Esophagus squamous epithelium (tissue), 5 donors: ENCODE measurements around the gene CLCN4. TPM values are rescaled to one million over a fixed set of nuclear protein-coding genes. Genes with fewer than 3 reads are reported as not detected.
A peak's percentile ranks its signal among the peaks of the same experiment; 100 is the strongest.

Source experiments
- DNase-seq: peaks from one replicate; lab custom pipeline; 2025; lab: John Stamatoyannopoulos, UW
- H3K27ac ChIP-seq, 4 donors: fragments of 200-600 bp; sonication (generic); one replicate each; pipeline ENCODE4 v1.5.1; 2016 to 2019; ENCODE audit warnings: mild to moderate bottlenecking in 1 of 4
- H3K27me3 ChIP-seq, 4 donors: fragments of 200-600 bp; sonication (generic); 1 replicate in 3 of 4; 2 replicates in 1 of 4; pipeline versions ENCODE4 v1.5.1 to v1.6.0; 2017 to 2021; ENCODE audit warnings: antibody characterized with exemption in 1 of 4
- H3K36me3 ChIP-seq, 3 donors: fragments of 200-600 bp; sonication (generic); one replicate each; pipeline ENCODE4 v1.5.1; 2016 to 2019
- H3K4me1 ChIP-seq, 3 donors: fragments of 200-600 bp; sonication (generic); one replicate each; pipeline ENCODE4 v1.5.1; 2017 to 2019
- H3K4me3 ChIP-seq, 4 donors: fragments of 200-600 bp; sonication (generic); 1 replicate in 3 of 4; 2 replicates in 1 of 4; pipeline ENCODE4 v1.5.1; 2016 to 2019; ENCODE audit warnings: mild to moderate bottlenecking in 2 of 4, moderate library complexity in 1 of 4
- H3K9me3 ChIP-seq, 3 donors: fragments of 200-600 bp; sonication (generic); one replicate each; pipeline ENCODE4 v1.5.1; 2016 to 2019
- POLR2A ChIP-seq, 4 donors: fragments of 450-650 bp; IDR thresholded peaks; one replicate each; pipeline ENCODE4 v1.6.1; 2017; ENCODE audit warnings: antibody characterized with exemption in 4 of 4, mild to moderate bottlenecking in 4 of 4, moderate library complexity in 3 of 4
- WGBS, 2 donors: methylation state at CpG; one replicate each; pipeline ENCODE4 v1.1.5; 2018; 5-methylcytosine and 5-hydroxymethylcytosine counted together
- intact Hi-C: fragments of 100-400 bp; cut with DNase I; formaldehyde crosslinking; loops from one replicate; pipeline ENCODE4 v1.15.0; 2022
- total RNA-seq, 4 donors: library from RNA; depleted of rRNA; stranded (reverse); fragments of >200 nt; gene quantifications; one replicate each; pipeline ENCODE4 v1.1.0, GENCODE V29; 2016
- TF ChIP-seq, protein P1 (sequence below), 6 experiments: fragments of 450-650 bp in 4 of 6; fragments of 200-600 bp in 2 of 6; sonication (generic) in 2 of 6; IDR thresholded peaks; one replicate each; pipeline ENCODE4 v1.5.1; 2016 to 2019; ENCODE audit warnings: antibody characterized with exemption in 6 of 6, mild to moderate bottlenecking in 4 of 6, moderate library complexity in 4 of 6
- donor health status: DM: yes; HTN: yes; CAD: no.

The CLCN4 gene
- total RNA-seq, 4 donors from 2014 or later = 0.04 to 3.1 (median 0.53) TPM

- Histone ChIP-seq H3K4me3 (no peak overlapping the region), H3K27ac (no peak overlapping the region), H3K4me1 (peaks cover 0 to 5% (median 0%) of the 10 kb centered on the region in 3 donors), H3K9me3 (no peaks in the 10 kb centered on the region), H3K36me3 (no peaks in the 10 kb centered on the region), H3K27me3 (no peaks in the 10 kb centered on the region)
- no peak for DNase-seq
- TF ChIP-seq, protein P1, sequence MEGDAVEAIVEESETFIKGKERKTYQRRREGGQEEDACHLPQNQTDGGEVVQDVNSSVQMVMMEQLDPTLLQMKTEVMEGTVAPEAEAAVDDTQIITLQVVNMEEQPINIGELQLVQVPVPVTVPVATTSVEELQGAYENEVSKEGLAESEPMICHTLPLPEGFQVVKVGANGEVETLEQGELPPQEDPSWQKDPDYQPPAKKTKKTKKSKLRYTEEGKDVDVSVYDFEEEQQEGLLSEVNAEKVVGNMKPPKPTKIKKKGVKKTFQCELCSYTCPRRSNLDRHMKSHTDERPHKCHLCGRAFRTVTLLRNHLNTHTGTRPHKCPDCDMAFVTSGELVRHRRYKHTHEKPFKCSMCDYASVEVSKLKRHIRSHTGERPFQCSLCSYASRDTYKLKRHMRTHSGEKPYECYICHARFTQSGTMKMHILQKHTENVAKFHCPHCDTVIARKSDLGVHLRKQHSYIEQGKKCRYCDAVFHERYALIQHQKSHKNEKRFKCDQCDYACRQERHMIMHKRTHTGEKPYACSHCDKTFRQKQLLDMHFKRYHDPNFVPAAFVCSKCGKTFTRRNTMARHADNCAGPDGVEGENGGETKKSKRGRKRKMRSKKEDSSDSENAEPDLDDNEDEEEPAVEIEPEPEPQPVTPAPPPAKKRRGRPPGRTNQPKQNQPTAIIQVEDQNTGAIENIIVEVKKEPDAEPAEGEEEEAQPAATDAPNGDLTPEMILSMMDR (IDR thresholded peaks at IDR 0.05) = no peak
- TF ChIP-seq POLR2A (IDR thresholded peaks at IDR 0.05) = no peak
- intact Hi-C loops = no loop called here
- WGBS, 2 donors = 50 to 68% methylated on average over 2 to 9 of the region's 9 CpGs
Measured at GRCh38 chrX:10168226-10168625, 11.5 kb downstream of the CLCN4 start.

GRCh38 chrX:10169175-10169574 lies 12.4 kb downstream of the CLCN4 start:
- Histone ChIP-seq H3K27ac (no peak overlapping the region), H3K4me1 (peaks cover 0 to 15% (median 3%) of the 10 kb centered on the region in 3 donors), H3K9me3 (no peaks in the 10 kb centered on the region), H3K4me3 (no peak overlapping the region), H3K36me3 (no peaks in the 10 kb centered on the region), H3K27me3 (no peaks in the 10 kb centered on the region)
- no peak for DNase-seq
- 48% methylated on average over 3 of the region's 3 CpGs; no CpG with 5 or more reads in 1 of the 2 donors for WGBS, 2 donors
- TF ChIP-seq, protein P1 (IDR thresholded peaks at IDR 0.05) = no peak
- TF ChIP-seq POLR2A (IDR thresholded peaks at IDR 0.05) = no peak
- intact Hi-C loops = no loop called here

DNA sequence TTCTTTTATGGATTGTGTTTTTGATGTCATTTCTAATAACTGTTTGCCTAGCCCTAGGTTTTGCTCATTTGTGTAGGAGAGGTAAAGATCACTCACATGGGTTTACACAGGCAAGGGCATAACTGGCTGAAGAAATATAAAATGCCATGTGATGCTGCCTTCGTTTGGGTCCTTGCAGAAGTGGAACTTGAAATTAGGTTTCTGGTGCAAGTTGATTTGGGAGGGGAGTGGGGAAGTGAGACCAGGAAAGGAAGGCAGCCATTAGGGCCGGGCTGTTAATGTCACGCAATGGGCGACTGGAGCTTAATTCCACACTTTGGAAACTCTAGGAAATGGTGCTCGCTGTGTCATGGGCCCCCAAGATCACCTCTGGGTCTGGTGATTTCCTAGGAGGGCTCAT lies 14.5 kb downstream of the CLCN4 start:
- Histone ChIP-seq H3K36me3 (no peaks in the 10 kb centered on the region), H3K4me3 (no peak overlapping the region), H3K4me1 (peaks cover 5 to 35% (median 11%) of the 10 kb centered on the region in 3 donors), H3K27me3 (no peaks in the 10 kb centered on the region), H3K27ac (no peak overlapping the region), H3K9me3 (no peaks in the 10 kb centered on the region)
- intact Hi-C loops = no loop called here
- TF ChIP-seq, protein P1 (IDR thresholded peaks at IDR 0.05) = no peak
- TF ChIP-seq POLR2A (IDR thresholded peaks at IDR 0.05) = no peak
- DNase-seq = no peak
- WGBS, 2 donors = 75 to 76% methylated on average over 5 of the region's 5 CpGs

DNA sequence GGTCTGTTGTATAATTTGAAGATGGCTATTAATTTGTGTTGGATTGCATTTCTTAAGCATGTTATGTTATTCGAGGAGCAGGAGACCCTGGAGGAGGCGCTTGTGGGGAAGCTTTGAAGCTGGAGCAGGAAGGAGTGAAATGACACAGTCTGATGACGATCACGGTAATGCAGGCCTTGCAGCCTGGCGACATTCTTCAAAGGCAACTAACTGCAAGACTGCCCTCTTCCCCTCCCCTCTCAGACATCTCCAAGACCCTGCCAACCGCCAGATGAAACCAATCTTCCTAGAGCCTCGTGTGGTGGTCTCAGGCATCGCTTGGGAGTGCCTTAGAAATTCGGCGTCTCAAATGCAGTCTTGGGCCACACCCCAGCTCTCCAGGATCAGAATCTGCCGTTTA lies 16.1 kb downstream of the CLCN4 start:
- H3K27me3 ChIP-seq = no peaks in the 10 kb centered on the region
- no peak for TF ChIP-seq POLR2A (IDR thresholded peaks at IDR 0.05)
- TF ChIP-seq, protein P1 (IDR thresholded peaks at IDR 0.05) = no peak
- peak overlapping the region in 2 of 4 donors; percentile 4 to 25 for H3K27ac ChIP-seq
- DNase-seq = no peak
- 62 to 73% methylated on average over 3 to 10 of the region's 11 CpGs for WGBS, 2 donors
- H3K4me3 ChIP-seq = no peak overlapping the region
- peaks cover 5 to 52% (median 15%) of the 10 kb centered on the region in 3 donors for H3K4me1 ChIP-seq
- H3K9me3 ChIP-seq = no peaks in the 10 kb centered on the region
- no peaks in the 10 kb centered on the region for H3K36me3 ChIP-seq
- intact Hi-C loops = no loop called here

DNA sequence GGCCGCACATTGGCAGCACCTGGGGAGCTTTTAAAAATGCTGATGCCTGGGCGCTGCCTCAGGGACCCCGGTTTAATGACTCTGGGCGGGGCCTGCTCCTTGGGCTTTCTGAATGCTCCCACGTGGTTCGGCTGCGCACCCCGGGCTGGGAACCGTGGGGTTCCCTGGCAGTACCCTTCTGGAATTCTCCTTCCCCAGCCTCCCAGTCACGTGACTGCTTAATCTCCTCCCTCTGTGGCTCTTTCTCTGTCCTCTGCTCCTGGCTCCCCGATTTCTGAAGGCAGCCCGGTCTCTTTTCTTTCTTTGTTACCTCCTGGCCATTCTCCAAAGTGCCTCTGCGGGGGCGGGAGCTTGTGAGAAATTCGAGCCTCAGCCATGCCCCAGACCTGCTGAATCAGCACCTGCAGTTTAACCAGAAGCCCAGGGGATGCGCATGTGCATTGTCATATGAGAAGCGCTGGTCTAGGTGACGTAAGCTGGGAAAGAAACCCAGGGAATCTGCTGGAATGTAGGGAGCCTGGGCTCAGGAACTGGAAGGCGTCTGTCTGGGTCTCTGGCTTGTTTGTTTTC lies 16.6 kb downstream of the CLCN4 start:
- Histone ChIP-seq H3K27me3 (no peaks in the 10 kb centered on the region), H3K4me1 (peaks cover 5 to 57% (median 15%) of the 10 kb centered on the region in 3 donors), H3K27ac (peak overlapping the region in 2 of 4 donors; percentile 4 to 25), H3K9me3 (no peaks in the 10 kb centered on the region), H3K36me3 (no peaks in the 10 kb centered on the region), H3K4me3 (peak overlapping the region in 2 of 4 donors; percentile 4 to 21)
- TF ChIP-seq, protein P1 (IDR thresholded peaks at IDR 0.05) = no peak
- no peak for TF ChIP-seq POLR2A (IDR thresholded peaks at IDR 0.05)
- no peak for DNase-seq
- 35 to 69% methylated on average over 4 to 9 of the region's 19 CpGs for WGBS, 2 donors
- intact Hi-C loops = no loop called here
